GM18508 (cell line): Measurements from ENCODE around the gene SH3GL2.
A peak's percentile ranks its signal among the peaks of the same experiment; 100 is the strongest.

Experiments used
- ATAC-seq: cut with Tn5 transposase; IDR thresholded peaks from one replicate; pipeline ENCODE4 v1.9.1; 2021; ENCODE audit warnings: moderate number of reproducible peaks; ENCODE audit not compliant: insufficient read depth, unreplicated experiment

SH3GL2 gene

GRCh38 chr9:17799369-17799768 lies 220.5 kb downstream of the SH3GL2 start:
- no peak for ATAC-seq

- no peak for ATAC-seq
Observed at GRCh38 chr9:17800418-17800817, 221.6 kb downstream of the SH3GL2 start.

GRCh38 chr9:17802249-17802857 lies 223.5 kb downstream of the SH3GL2 start:
- no peak for ATAC-seq

GRCh38 chr9:17807613-17808282 lies 228.9 kb downstream of the SH3GL2 start:
- no peak for ATAC-seq

GRCh38 chr9:17810317-17810716 lies 231.5 kb downstream of the SH3GL2 start:
- ATAC-seq: no peak

- ATAC-seq: peak; percentile 42
Observed at GRCh38 chr9:17810728-17811571, 232.1 kb downstream of the SH3GL2 start.

- ATAC-seq: no peak
Observed at GRCh38 chr9:17813798-17814197, 234.9 kb downstream of the SH3GL2 start.

GRCh38 chr9:17816431-17817027 lies 237.7 kb downstream of the SH3GL2 start:
- no peak for ATAC-seq

GRCh38 chr9:17824191-17824590 lies 245.3 kb downstream of the SH3GL2 start:
- ATAC-seq: no peak

GRCh38 chr9:17824616-17825264 lies 245.9 kb downstream of the SH3GL2 start:
- ATAC-seq: no peak

- ATAC-seq: no peak
Observed at GRCh38 chr9:17825265-17825659, 246.4 kb downstream of the SH3GL2 start.

GRCh38 chr9:17829064-17829463 lies 250.2 kb downstream of the SH3GL2 start:
- no peak for ATAC-seq

- no peak for ATAC-seq
Observed at GRCh38 chr9:17829812-17830385, 251.0 kb downstream of the SH3GL2 start.

GRCh38 chr9:17832812-17833211 lies 253.9 kb downstream of the SH3GL2 start:
- no peak for ATAC-seq

GRCh38 chr9:17833846-17834245 lies 255.0 kb downstream of the SH3GL2 start:
- no peak for ATAC-seq

- ATAC-seq: no peak
Observed at GRCh38 chr9:17837965-17838364, 259.1 kb downstream of the SH3GL2 start.

- no peak for ATAC-seq
Observed at GRCh38 chr9:17839776-17840175, 260.9 kb downstream of the SH3GL2 start.

GRCh38 chr9:17843236-17843635 lies 264.4 kb downstream of the SH3GL2 start:
- ATAC-seq: no peak
